ENCODE data around the gene TBX3.

Gene TBX3

DNA sequence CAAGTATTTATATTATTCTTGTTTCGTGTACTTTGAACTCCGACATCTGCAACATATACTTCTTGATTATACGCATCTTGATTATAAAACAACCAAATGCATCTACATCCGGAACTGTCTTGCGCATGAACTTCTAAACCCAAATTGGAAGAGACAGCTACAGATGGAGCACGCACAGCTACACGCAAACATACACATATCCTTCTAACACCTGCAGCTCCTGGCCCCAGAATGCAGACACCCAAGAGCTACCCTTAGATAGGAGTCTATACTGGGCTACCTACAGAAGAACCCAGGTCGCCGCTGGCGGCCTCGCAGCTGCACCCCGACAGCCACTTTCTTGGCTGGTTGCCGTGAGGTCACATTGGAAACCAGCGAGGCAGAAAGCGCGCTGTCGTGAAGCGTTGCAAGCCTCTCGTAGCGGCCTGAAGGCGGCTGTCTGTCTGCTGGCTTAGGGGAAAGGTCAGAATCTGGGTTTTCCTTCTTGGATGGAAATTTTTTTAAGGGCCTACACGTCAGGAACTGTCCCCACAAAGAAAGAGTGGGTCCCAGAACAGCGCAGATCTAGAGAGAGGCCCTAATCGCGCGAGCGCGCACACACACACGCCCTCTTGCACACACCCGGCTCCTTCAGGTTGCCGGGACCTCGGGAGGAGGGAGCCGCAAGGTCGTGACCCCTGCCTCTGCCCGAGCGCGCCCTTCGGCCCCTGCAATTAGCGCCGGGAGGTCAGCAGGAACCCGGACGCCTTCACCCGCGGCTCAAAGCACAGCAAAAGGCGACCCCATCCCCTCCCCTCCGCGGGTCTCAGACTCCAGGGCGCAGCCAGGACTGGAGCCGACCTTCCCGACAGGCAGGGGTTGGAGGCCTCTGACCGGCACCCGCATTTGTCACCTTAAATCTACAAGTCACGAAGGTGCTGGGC is 17.0 kb downstream of the TBX3 start:
- no peak for DNase-seq

DNA sequence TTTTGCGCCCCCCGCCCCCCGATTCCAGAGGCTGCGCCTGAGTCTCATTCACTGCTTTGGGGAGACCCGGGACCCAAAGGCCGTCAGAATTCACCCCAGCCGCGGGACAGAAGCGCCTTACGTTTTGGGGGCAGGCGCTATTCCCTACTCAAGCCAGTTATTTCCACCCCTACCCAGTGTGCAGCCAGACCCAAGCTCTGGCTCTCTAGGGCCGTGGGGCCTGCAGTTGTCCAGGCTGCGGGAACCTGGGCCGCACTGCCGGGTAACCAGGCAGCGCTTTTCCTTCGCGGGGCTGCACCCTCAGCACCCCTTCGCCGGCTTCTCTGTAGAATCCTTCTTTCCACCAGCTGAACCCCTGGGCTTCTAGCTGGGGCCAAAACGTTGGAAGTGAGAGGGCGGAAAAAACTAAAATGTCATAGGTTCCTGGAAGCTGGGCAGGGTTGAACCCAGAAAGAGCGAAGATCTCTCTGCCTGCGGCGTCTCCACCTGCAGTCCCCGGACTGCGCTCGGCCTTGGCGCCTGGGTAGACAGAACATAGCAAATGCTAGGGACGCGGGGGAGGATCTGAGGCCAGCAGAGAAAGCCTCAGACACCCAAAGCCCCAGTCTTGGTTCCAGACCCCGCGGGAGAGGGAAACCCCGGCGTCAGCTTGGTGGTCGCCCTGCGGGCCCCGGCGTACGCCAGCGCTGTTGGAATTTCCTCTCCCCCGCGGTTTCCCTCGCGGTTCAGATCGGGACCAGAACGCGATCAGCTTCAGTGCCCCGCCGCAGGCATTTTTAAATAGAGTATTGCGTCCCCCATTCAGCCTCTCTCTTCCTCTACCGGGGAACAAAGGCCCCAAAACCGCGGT is 18.3 kb downstream of the TBX3 start:
- no peak for DNase-seq

- DNase-seq, result no peak
Observed at GRCh38 chr12:114664651-114665320, 19.2 kb downstream of the TBX3 start.

- peak; percentile 89 for DNase-seq
Observed at GRCh38 chr12:114662512-114663177, 21.3 kb downstream of the TBX3 start.

DNA sequence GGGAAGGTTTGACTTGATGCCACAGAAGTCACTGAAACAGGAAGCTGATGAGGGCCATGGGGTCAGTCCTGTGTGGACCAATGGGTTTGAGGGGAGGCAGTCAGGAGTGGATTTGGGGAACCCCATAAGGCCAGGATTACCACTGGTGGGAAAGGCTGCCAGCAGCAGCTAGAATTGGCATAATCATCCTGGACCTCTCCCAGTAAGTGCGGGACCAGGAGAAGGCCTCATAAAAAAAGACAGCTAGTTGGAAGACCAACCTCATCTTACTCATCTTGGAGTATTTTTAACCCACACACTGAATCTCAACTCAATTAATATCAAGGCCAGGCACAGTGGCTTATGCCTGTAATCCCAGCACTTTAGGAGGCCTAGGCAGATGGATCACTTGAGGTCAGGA is 22.7 kb downstream of the TBX3 start:
- DNase-seq, result no peak

- DNase-seq, result no peak
Observed at GRCh38 chr12:114659084-114659483, 24.9 kb downstream of the TBX3 start.

DNA sequence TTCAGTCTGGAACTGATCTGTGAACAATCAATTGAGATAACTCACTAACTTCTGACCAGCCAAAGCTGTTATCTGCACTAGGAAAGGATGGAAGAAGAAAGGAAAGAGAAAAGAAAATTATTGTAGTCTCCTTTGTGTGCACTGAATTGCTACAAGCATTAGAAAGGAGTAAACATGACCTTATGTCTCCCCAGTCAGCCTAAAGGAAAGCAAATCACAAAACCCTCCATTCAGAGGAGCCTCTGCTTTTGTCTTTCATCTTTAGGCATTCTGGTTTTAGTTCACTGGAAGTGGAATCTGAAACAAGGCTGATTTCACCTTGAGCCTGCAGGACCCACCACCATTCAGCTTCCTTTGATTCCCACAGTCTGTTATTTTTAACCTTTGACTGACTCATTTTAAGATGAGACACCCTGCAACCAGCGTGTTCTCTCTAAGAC is 26.0 kb downstream of the TBX3 start:
- no peak for DNase-seq

DNA sequence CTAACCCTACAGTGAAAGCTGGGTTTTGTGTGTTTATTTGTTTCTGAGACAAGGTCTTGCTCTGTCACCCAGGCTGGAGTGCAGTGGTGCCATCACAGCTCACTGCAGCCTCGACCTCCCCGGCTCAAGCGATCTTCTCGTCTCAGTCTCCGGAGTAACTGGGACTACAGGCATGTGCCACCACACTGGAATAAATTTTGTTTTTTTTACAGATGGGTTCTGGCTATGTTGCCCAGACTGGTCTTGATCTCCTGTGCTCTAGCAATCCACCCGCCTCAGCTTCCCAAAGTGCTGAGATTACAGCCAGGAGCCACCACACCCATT is 26.4 kb downstream of the TBX3 start:
- no peak for DNase-seq

GRCh38 chr12:114656906-114657596 is 26.9 kb downstream of the TBX3 start:
- DNase-seq, result no peak

DNA sequence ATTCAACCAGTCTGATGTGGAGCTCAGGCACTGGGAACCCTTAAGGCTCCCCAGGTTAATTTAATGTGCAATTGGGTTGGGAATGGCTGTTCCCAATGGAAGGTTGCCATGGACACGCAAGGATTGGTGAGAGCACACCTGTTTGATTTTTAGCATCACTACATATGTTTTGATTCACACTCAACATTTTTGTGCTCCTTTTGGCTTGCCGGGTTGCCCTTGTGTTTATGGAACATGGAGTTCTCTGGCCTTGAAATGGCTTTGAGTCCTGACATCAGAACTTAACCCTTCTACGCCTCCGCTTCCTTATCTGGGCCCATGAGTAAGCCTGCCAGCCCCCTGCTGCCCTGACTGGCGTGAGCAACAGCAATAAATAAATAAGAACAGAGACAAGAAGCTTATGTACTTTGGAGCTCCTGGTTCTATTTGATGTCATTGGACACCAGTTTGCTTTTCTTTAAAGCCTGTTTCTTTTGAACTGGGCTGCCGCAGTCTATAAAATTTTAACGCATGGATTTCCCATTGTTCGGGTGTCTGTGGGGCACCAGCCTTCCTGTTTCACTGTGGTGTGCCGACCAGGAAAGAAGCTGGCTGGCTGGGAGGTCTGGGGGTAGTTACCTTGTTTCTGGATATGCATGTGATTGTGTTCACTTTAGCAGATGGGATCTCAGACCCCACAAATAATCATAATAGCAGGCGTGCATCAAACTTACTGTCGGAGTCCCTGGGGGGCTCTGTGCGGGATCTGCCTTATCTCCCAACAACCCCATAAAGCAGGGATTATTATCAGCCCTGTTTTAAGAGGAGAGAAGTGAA is 27.8 kb downstream of the TBX3 start:
- no peak for DNase-seq

GRCh38 chr12:114649585-114649984 is 34.4 kb downstream of the TBX3 start:
- DNase-seq, result no peak

DNA sequence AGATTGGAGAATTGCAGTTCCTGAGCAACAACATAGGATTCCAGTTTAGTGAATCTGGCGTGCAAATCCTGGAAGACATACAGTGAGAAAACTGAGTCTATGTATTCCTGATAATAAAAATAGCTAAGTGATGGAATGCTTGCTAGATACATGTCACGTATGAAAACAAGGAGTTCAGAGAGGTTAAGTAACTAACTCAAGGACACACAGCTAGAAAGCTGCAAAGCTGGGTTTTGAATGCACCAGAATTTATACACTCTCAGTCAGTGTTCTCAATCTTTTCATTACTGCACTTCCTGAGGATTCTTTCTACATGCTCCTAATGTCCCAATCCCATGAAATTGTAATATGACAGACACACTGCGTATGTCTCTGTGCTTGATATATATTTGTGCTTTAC is 35.3 kb downstream of the TBX3 start:
- no peak for DNase-seq

- no peak for DNase-seq
Observed at GRCh38 chr12:114638790-114639435, 45.1 kb downstream of the TBX3 start.

GRCh38 chr12:114636723-114637480 is 47.1 kb downstream of the TBX3 start:
- DNase-seq, result peak; percentile 30

DNA sequence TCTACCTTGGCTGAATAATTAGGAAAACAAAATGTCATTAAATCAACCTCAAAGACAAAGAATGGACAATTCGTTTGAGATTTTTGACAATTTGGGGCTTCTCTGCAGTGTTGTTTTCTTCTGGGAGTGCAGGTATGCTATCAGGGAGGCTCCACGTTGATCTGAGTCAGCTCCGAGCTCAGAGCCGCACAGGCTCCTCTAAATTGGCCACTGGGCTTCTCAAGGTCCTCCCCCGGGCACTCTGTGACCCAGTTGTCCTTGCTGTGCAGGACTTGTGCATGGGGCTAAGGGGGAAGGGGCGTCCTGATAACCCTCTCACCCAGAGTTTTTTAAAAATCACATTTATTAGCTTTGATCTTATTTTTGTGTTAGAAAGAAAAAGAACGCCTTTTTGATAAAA is 52.7 kb downstream of the TBX3 start:
- no peak for DNase-seq

DNA sequence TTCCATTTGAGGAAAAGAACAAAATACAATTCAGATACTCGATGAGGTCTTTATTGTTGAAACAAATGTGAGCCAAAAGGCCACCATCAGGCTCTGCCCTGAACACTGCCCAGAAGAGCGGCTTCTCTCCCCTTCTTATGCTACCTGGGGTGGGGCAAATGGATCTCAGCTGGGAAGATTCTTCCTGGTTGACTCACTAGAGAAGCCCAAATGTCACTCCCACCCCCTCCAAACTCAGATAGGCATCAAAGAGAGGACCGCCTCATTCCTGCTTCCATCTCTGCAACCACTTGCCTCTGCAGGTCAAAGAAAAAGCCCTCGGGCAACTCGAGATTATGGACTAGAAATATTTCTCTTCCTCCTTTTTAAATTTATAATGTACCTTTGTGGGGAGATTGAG is 55.8 kb downstream of the TBX3 start:
- DNase-seq, result no peak

DNA sequence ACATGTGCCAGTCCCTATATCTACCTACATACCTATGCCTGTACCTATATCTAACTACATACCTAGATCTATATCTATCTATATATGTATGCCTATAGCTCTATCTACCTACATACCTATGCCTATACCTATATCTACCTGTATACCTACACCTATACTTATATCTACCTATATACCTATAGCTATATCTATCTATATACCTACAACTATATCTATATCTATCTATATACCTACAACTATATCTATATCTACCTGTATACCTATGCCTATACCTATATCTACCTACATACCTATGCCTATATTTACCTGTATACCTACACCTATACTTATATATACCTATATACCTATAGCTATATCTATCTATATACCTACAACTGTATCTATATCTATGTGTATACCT is 56.6 kb downstream of the TBX3 start:
- no peak for DNase-seq

DNA sequence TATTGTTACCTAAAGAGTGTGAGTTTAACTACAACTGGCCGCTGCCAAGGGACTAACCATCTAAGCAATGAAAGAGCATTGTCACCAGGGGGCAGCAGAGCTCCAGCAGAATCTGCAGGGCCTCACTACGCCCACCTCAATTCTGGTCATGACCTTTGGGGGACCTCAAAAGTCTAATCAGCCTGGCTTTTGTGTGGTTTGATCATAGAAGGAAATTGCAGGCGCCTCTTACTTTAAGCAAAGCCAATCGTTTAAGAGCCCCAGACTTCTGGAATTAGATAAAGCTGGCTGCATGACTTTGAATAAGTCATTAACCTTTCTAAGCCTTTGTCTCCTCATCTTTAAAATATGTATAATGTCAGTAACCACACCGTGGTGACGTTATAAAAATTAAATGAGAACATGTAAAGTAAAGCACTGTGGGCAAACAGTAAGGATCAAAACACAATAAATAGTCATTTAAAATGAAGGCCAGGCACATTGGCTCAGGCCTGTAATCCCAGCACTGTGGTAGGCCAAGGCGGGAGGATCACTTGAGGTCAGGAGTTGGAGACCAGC is 58.6 kb downstream of the TBX3 start:
- peak; percentile 68 for DNase-seq

- DNase-seq, result no peak
Observed at GRCh38 chr12:114623737-114624136, 60.2 kb downstream of the TBX3 start.
